Liver (tissue), 9 donors: ENCODE data around the gene EFHD2. TPM values are rescaled to one million over a fixed set of nuclear protein-coding genes. Genes with fewer than 3 reads are reported as not detected.

Experiments used
- DNase-seq: peaks from one replicate; pipeline ENCODE4 v3.0.0-alpha.2; 2017; ENCODE audit warnings: low spot score
- H3K27ac ChIP-seq, 2 donors: one replicate each; pipeline ENCODE4 v1.7.0; 2013; ENCODE audit warnings: inconsistent platforms in 2 of 2, low read length in 2 of 2, control low read depth in 1 of 2, low read depth in 1 of 2, mild to moderate bottlenecking in 1 of 2
- H3K27me3 ChIP-seq, 4 donors: one replicate each; pipeline versions ENCODE4 v1.6.1 to v1.7.0; 2013; ENCODE audit warnings: low read length in 3 of 4, inconsistent platforms in 1 of 4, mild to moderate bottlenecking in 1 of 4, moderate library complexity in 1 of 4; ENCODE audit not compliant: control insufficient read depth in 4 of 4, insufficient read depth in 4 of 4
- H3K36me3 ChIP-seq, 4 donors: one replicate each; pipeline versions ENCODE4 v1.6.1 to v1.7.0; 2013; ENCODE audit warnings: low read length in 3 of 4, mild to moderate bottlenecking in 3 of 4, low read depth in 1 of 4, moderate library complexity in 1 of 4; ENCODE audit not compliant: control insufficient read depth in 4 of 4, insufficient read depth in 3 of 4
- H3K4me1 ChIP-seq, 4 donors: one replicate each; pipeline versions ENCODE4 v1.6.1 to v1.7.0; 2013; ENCODE audit warnings: low read length in 3 of 4, mild to moderate bottlenecking in 3 of 4, moderate library complexity in 1 of 4; ENCODE audit not compliant: control insufficient read depth in 4 of 4, insufficient read depth in 4 of 4
- H3K4me3 ChIP-seq, 3 donors: one replicate each; pipeline versions ENCODE4 v1.6.1 to v1.7.0; 2013; ENCODE audit warnings: low read length in 3 of 3, control low read depth in 1 of 3, low read depth in 1 of 3, mild to moderate bottlenecking in 1 of 3
- H3K9ac ChIP-seq, 2 donors: one replicate each; pipeline ENCODE4 v1.7.0; 2013; ENCODE audit warnings: low read length in 2 of 2, mild to moderate bottlenecking in 2 of 2, moderate library complexity in 2 of 2, control low read depth in 1 of 2, low read depth in 1 of 2
- H3K9me3 ChIP-seq, 4 donors: one replicate each; pipeline versions ENCODE4 v1.6.1 to v1.7.0; 2013; ENCODE audit warnings: low read length in 3 of 4; ENCODE audit not compliant: control insufficient read depth in 4 of 4
- EGR1 ChIP-seq, 2 donors: IDR thresholded peaks; 2 replicates each; pipeline ENCODE4 v1.6.1; 2016 to 2018; ENCODE audit warnings: antibody characterized with exemption in 2 of 2, low read depth in 2 of 2
- FOXA1 ChIP-seq: IDR thresholded peaks from 2 replicates; pipeline ENCODE4 v1.6.1; 2016; ENCODE audit warnings: antibody characterized with exemption
- FOXA2 ChIP-seq: IDR thresholded peaks from 2 replicates; pipeline ENCODE4 v1.6.1; 2016; ENCODE audit warnings: antibody characterized with exemption
- GABPA ChIP-seq, 2 donors: IDR thresholded peaks in 1 of 2; conservative IDR thresholded peaks in 1 of 2; 2 replicates each; pipeline ENCODE4 v1.6.1; 2016; ENCODE audit warnings: antibody characterized with exemption in 2 of 2, mild to moderate bottlenecking in 1 of 2, moderate library complexity in 1 of 2
- HNF4A ChIP-seq, 2 donors: conservative IDR thresholded peaks; 2 replicates each; pipeline ENCODE4 v1.6.1; 2016; ENCODE audit warnings: antibody characterized with exemption in 2 of 2, mild to moderate bottlenecking in 2 of 2
- HNF4G ChIP-seq: IDR thresholded peaks from 2 replicates; pipeline ENCODE4 v1.6.1; 2016; ENCODE audit warnings: antibody characterized with exemption
- JUND ChIP-seq, 2 donors: IDR thresholded peaks; 2 replicates each; pipeline ENCODE4 v1.6.1; 2016; ENCODE audit warnings: antibody characterized with exemption in 2 of 2
- MAX ChIP-seq: IDR thresholded peaks from 2 replicates; pipeline ENCODE4 v1.6.1; 2016; ENCODE audit warnings: antibody characterized with exemption
- NR2F2 ChIP-seq: IDR thresholded peaks from 2 replicates; pipeline ENCODE4 v1.6.1; 2016; ENCODE audit warnings: antibody characterized with exemption
- RAD21 ChIP-seq, 2 donors: IDR thresholded peaks; 2 replicates each; pipeline ENCODE4 v1.6.1; 2016; ENCODE audit warnings: antibody characterized with exemption in 2 of 2, mild to moderate bottlenecking in 2 of 2
- RXRA ChIP-seq, 2 donors: IDR thresholded peaks; 2 replicates each; pipeline ENCODE4 v1.6.1; 2017 to 2018; ENCODE audit warnings: antibody characterized with exemption in 2 of 2, mild to moderate bottlenecking in 1 of 2
- SP1 ChIP-seq: IDR thresholded peaks from 2 replicates; pipeline ENCODE4 v1.6.1; 2018; ENCODE audit warnings: antibody characterized with exemption, mild to moderate bottlenecking
- TAF1 ChIP-seq: conservative IDR thresholded peaks from 2 replicates; pipeline ENCODE4 v1.6.1; 2016; ENCODE audit warnings: antibody characterized with exemption, mild to moderate bottlenecking
- YY1 ChIP-seq: IDR thresholded peaks from 2 replicates; pipeline ENCODE4 v1.6.1; 2016; ENCODE audit warnings: antibody characterized with exemption, mild to moderate bottlenecking
- ZBTB33 ChIP-seq: IDR thresholded peaks from 2 replicates; pipeline ENCODE4 v1.6.1; 2016; ENCODE audit warnings: antibody characterized with exemption
- whole genome bisulfite sequencing: extraction: QIAGEN DNeasy Blood & Tissue Kit; methylation state at CpG from one replicate; pipeline ENCODE4 v1.1.7; 2013; 5-methylcytosine and 5-hydroxymethylcytosine counted together
- polyA plus RNA-seq, 2 donors: library from polyadenylated mRNA; stranded (reverse) in 1 of 2; unstranded in 1 of 2; fragments of 200-250 nt in 1 of 2; fragments of >200 nt in 1 of 2; fragmentation: Nextera tagmentation in 1 of 2; extraction: Ambion mirVana in 1 of 2; gene quantifications; one replicate each; pipeline versions ENCODE4 v1.2.1 to v1.2.3, GENCODE V29; 2013 to 2015
- total RNA-seq, 2 donors: library from RNA; depleted of rRNA; stranded (reverse); fragments of >200 nt; gene quantifications; one replicate each; pipeline ENCODE4 v1.2.3, GENCODE V29; 2014
- TF ChIP-seq, protein P1 (sequence below): IDR thresholded peaks from 2 replicates; pipeline ENCODE4 v1.6.1; 2016; ENCODE audit warnings: antibody characterized with exemption, mild to moderate bottlenecking
- TF ChIP-seq, protein P2 (sequence below): IDR thresholded peaks from 2 replicates; pipeline ENCODE4 v1.6.1; 2016; ENCODE audit warnings: antibody characterized with exemption
- donor health status: healthy.
- donor health status: healthy.
- donor health status: healthy.
- donor health status: healthy.
- donor health status: healthy.

Gene EFHD2
- total and polyA plus RNA-seq, 4 donors: 7.4 to 23.0 (median 11.7) TPM

DNA sequence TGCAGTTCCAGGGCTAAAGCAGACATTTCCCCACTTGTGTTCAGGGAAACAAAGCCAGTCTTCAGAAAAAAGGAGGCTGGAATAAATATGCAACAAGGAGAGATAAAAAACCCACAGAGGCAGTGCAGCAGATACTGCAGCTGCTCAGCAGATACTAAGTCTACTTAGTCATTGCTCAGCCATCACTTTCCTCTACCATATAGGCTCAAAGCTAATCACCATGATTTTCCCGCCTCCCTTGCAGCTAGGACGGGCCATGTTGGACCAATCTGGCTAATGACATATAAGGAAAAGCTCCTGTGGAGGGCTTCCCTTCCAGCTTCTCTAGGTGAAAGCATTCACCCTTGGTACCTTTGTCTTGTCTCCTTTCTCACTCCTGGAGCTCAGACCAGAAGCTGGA is 10.0 kb upstream of the EFHD2 start:
- whole genome bisulfite sequencing: 94% methylated on average over 2 of the region's 2 CpGs
- H3K36me3 ChIP-seq: no peaks in the 10 kb centered on the region
- TF ChIP-seq FOXA2 (no peak), RAD21 (IDR thresholded peaks at IDR 0.05) (no peak), HNF4G (no peak)

GRCh38 chr1:15400627-15401026 is 9.1 kb upstream of the EFHD2 start:
- H3K36me3 ChIP-seq: no peaks in the 10 kb centered on the region
- WGBS: 93% methylated on average over 3 of the region's 3 CpGs
- TF ChIP-seq, protein P1, sequence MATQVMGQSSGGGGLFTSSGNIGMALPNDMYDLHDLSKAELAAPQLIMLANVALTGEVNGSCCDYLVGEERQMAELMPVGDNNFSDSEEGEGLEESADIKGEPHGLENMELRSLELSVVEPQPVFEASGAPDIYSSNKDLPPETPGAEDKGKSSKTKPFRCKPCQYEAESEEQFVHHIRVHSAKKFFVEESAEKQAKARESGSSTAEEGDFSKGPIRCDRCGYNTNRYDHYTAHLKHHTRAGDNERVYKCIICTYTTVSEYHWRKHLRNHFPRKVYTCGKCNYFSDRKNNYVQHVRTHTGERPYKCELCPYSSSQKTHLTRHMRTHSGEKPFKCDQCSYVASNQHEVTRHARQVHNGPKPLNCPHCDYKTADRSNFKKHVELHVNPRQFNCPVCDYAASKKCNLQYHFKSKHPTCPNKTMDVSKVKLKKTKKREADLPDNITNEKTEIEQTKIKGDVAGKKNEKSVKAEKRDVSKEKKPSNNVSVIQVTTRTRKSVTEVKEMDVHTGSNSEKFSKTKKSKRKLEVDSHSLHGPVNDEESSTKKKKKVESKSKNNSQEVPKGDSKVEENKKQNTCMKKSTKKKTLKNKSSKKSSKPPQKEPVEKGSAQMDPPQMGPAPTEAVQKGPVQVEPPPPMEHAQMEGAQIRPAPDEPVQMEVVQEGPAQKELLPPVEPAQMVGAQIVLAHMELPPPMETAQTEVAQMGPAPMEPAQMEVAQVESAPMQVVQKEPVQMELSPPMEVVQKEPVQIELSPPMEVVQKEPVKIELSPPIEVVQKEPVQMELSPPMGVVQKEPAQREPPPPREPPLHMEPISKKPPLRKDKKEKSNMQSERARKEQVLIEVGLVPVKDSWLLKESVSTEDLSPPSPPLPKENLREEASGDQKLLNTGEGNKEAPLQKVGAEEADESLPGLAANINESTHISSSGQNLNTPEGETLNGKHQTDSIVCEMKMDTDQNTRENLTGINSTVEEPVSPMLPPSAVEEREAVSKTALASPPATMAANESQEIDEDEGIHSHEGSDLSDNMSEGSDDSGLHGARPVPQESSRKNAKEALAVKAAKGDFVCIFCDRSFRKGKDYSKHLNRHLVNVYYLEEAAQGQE: no peak
- no peak for TF ChIP-seq JUND (IDR thresholded peaks at IDR 0.05)
- TF ChIP-seq, protein P2, sequence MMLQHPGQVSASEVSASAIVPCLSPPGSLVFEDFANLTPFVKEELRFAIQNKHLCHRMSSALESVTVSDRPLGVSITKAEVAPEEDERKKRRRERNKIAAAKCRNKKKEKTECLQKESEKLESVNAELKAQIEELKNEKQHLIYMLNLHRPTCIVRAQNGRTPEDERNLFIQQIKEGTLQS: no peak
- no peak overlapping the region for H3K4me3 ChIP-seq
- H3K4me1 ChIP-seq: no peaks in the 10 kb centered on the region
- no peaks in the 10 kb centered on the region for H3K27me3 ChIP-seq
- H3K9me3 ChIP-seq: peaks cover 3 to 6% (median 5%) of the 10 kb centered on the region in 4 donors
- no peak overlapping the region for H3K9ac ChIP-seq
- no peak overlapping the region for H3K27ac ChIP-seq
- no peak for DNase-seq

More for the DNA sequence above, 10.0 kb upstream of the EFHD2 start:
- H3K4me1 ChIP-seq: no peaks in the 10 kb centered on the region
- H3K27me3 ChIP-seq: no peaks in the 10 kb centered on the region
- DNase-seq: no peak
- no peak overlapping the region for H3K27ac ChIP-seq
- no peak overlapping the region for H3K4me3 ChIP-seq
- H3K9me3 ChIP-seq: peaks cover 3 to 6% (median 5%) of the 10 kb centered on the region in 4 donors
- no peak overlapping the region for H3K9ac ChIP-seq

DNA sequence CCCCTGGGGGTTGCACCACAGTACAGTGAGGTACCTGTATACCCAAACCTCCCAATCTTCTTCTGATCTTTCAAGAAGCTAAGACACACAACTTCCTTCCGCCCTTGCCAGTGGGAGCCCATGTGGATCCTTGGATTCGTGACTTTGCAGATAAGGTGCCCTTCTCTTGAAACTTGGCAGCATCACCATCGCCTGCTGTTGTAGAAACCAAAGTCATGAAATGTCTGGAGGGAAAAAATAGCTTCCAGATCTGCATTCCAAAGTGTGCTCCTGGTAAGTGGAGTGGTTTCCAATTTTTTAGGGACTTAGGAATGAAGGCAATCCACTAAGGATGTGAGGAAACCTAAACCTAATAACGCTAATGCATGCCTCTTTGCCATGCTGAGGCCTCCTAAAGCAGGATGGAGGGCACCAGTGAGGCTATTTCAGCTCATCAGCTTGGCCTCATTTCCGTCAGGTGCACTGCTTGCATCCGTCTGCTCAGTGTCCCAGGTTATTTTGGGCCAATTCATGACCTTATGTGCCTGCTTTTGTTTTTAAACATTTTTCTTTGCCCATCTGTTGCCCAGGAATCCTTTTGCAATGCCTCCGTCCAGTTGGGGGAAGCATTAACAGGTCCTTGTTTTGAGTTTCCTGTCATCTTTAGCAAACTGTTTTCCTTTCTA is 8.2 kb upstream of the EFHD2 start:
- Histone ChIP-seq H3K27ac (no peak overlapping the region), H3K9me3 (peaks cover 3 to 6% (median 5%) of the 10 kb centered on the region in 4 donors), H3K27me3 (no peaks in the 10 kb centered on the region), H3K4me3 (no peak overlapping the region), H3K36me3 (no peaks in the 10 kb centered on the region), H3K9ac (no peak overlapping the region), H3K4me1 (no peaks in the 10 kb centered on the region)
- 88% methylated on average over 7 of the region's 7 CpGs for WGBS
- TF ChIP-seq, protein P1: no peak
- TF ChIP-seq TAF1: no peak
- TF ChIP-seq HNF4G: no peak
- TF ChIP-seq EGR1 (IDR thresholded peaks at IDR 0.05; ENCODE audit: low read depth in 2 of 2): no peak
- TF ChIP-seq GABPA (IDR thresholded peaks at IDR 0.05 in 1 of 2, conservative IDR thresholded peaks at IDR 0.05 in 1 of 2): no peak
- no peak for TF ChIP-seq RXRA (IDR thresholded peaks at IDR 0.05)
- TF ChIP-seq HNF4A (conservative IDR thresholded peaks at IDR 0.05): no peak
- no peak for TF ChIP-seq FOXA2
- no peak for TF ChIP-seq JUND (IDR thresholded peaks at IDR 0.05)
- TF ChIP-seq RAD21 (IDR thresholded peaks at IDR 0.05): no peak
- no peak for TF ChIP-seq FOXA1
- TF ChIP-seq MAX: no peak
- no peak for TF ChIP-seq YY1
- no peak for TF ChIP-seq SP1
- TF ChIP-seq, protein P2: no peak
- no peak for TF ChIP-seq NR2F2
- no peak for TF ChIP-seq ZBTB33
- DNase-seq: no peak
